Suprapubic skin (tissue), 4 donors: Measurements from ENCODE around the gene GALNT17.

ENCODE experiments used
- CTCF ChIP-seq, 2 donors: fragments of 200-600 bp in 1 of 2; fragments of 450-650 bp in 1 of 2; sonication (generic) in 1 of 2; IDR thresholded peaks; one replicate each; pipeline ENCODE4 v1.5.1; 2016 to 2019; ENCODE audit warnings: antibody characterized with exemption in 2 of 2, mild to moderate bottlenecking in 1 of 2, moderate library complexity in 1 of 2
- EP300 ChIP-seq: sonication (generic); formaldehyde crosslinking; IDR thresholded peaks from one replicate; pipeline ENCODE4 v1.6.1; 2017; ENCODE audit warnings: antibody characterized with exemption
- POLR2A ChIP-seq, 2 donors: fragments of 450-650 bp; IDR thresholded peaks; one replicate each; pipeline ENCODE4 v1.6.1; 2017; ENCODE audit warnings: antibody characterized with exemption in 2 of 2, mild to moderate bottlenecking in 2 of 2, moderate library complexity in 2 of 2
- POLR2AphosphoS5 ChIP-seq, 3 donors: sonication (generic); formaldehyde crosslinking; IDR thresholded peaks; one replicate each; pipeline ENCODE4 v1.6.1; 2017; ENCODE audit warnings: antibody characterized with exemption in 3 of 3

GRCh38 chr7:71132127-71132376, at the start of gene GALNT17:
- TF ChIP-seq CTCF (IDR thresholded peaks at IDR 0.05) (no peak), POLR2AphosphoS5 (IDR thresholded peaks at IDR 0.05) (no peak), POLR2A (IDR thresholded peaks at IDR 0.05) (no peak), EP300 (no peak)
